ENCODE results near the gene CBX5.

The CBX5 gene

DNA sequence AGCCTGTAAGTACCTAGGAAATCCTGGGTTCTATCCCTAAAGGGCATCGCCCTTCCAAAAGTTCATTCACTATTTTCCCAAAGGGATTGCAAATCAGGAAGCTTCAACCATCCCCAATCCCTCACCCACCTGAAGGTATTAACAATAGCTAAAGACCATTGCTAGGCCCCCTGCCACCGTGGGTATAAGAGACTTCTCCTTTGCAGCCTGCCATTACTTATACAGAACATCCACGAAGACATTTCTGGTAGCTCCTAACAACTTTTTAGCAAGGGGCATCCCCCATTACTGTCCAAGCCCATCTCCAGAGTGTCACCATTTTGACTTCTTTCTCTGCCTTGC lies 90.8 kb downstream of the CBX5 start:
- TF ChIP-seq FOXP2 (optimal IDR thresholded peaks at IDR 0.05; ENCODE audit: borderline replicate concordance, extremely low read depth, extremely low read length, insufficient read depth) (no peak), TAF1 (IDR thresholded peaks at IDR 0.05; ENCODE audit: borderline replicate concordance, insufficient read depth, low read length) (no peak), POLR2AphosphoS5 (IDR thresholded peaks at IDR 0.05; ENCODE audit: low read depth, low read length) (no peak), SIN3A (IDR thresholded peaks at IDR 0.05; ENCODE audit: borderline replicate concordance, insufficient read depth, low read length) (no peak)
- TF ChIP-seq, protein P1, sequence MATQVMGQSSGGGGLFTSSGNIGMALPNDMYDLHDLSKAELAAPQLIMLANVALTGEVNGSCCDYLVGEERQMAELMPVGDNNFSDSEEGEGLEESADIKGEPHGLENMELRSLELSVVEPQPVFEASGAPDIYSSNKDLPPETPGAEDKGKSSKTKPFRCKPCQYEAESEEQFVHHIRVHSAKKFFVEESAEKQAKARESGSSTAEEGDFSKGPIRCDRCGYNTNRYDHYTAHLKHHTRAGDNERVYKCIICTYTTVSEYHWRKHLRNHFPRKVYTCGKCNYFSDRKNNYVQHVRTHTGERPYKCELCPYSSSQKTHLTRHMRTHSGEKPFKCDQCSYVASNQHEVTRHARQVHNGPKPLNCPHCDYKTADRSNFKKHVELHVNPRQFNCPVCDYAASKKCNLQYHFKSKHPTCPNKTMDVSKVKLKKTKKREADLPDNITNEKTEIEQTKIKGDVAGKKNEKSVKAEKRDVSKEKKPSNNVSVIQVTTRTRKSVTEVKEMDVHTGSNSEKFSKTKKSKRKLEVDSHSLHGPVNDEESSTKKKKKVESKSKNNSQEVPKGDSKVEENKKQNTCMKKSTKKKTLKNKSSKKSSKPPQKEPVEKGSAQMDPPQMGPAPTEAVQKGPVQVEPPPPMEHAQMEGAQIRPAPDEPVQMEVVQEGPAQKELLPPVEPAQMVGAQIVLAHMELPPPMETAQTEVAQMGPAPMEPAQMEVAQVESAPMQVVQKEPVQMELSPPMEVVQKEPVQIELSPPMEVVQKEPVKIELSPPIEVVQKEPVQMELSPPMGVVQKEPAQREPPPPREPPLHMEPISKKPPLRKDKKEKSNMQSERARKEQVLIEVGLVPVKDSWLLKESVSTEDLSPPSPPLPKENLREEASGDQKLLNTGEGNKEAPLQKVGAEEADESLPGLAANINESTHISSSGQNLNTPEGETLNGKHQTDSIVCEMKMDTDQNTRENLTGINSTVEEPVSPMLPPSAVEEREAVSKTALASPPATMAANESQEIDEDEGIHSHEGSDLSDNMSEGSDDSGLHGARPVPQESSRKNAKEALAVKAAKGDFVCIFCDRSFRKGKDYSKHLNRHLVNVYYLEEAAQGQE (IDR thresholded peaks at IDR 0.05; ENCODE audit: insufficient read depth in 1 of 2, low read depth in 2 of 2, low read length in 2 of 2): no peak

DNA sequence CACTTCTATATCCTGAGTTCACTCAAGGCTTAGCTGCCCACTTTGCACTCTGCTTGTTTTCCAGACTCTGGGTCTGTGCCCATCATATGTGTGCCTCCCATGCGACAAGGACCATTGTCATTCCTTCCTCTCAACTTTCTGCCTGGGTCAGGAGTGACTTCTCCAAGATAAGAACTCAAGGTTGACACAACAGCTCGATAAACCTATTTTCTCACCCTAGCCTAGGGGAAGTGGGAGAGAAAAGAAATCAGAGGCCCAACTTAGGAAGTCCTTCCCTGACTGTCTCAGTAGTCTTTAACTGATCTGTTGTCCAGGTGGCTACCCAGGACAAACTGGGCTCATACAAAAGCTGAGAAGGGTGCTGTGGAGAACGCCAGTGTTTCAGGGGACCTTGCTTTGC lies 92.8 kb downstream of the CBX5 start:
- TF ChIP-seq POLR2AphosphoS5 (IDR thresholded peaks at IDR 0.05; ENCODE audit: low read depth, low read length) (no peak), TAF1 (IDR thresholded peaks at IDR 0.05; ENCODE audit: borderline replicate concordance, insufficient read depth, low read length) (no peak), SIN3A (IDR thresholded peaks at IDR 0.05; ENCODE audit: borderline replicate concordance, insufficient read depth, low read length) (no peak), FOXP2 (optimal IDR thresholded peaks at IDR 0.05; ENCODE audit: borderline replicate concordance, extremely low read depth, extremely low read length, insufficient read depth) (no peak)
- TF ChIP-seq, protein P1 (IDR thresholded peaks at IDR 0.05; ENCODE audit: insufficient read depth in 1 of 2, low read depth in 2 of 2, low read length in 2 of 2): no peak

DNA sequence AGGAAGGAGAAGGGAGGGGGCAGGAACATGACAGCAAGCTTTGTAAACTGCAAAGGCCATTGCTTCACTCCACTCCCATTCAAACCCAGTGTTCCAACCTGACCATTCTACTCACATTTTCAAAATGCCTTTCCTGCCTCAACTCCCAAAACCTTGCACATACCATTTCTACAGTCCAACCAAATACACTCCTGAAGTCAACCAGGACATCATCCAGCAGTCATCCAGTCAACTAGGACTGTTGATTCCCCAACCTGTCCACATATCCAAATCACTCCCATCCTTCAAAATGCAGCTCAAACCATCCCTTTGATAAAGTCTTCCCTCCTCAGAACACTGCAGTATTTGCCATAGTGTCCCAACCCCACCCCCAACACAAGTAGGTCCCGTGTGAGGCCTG lies 94.0 kb downstream of the CBX5 start:
- TF ChIP-seq TAF1 (IDR thresholded peaks at IDR 0.05; ENCODE audit: borderline replicate concordance, insufficient read depth, low read length) (no peak), SIN3A (IDR thresholded peaks at IDR 0.05; ENCODE audit: borderline replicate concordance, insufficient read depth, low read length) (no peak), POLR2AphosphoS5 (IDR thresholded peaks at IDR 0.05; ENCODE audit: low read depth, low read length) (no peak), FOXP2 (optimal IDR thresholded peaks at IDR 0.05; ENCODE audit: borderline replicate concordance, extremely low read depth, extremely low read length, insufficient read depth) (no peak)
- TF ChIP-seq, protein P1 (IDR thresholded peaks at IDR 0.05; ENCODE audit: insufficient read depth in 1 of 2, low read depth in 2 of 2, low read length in 2 of 2): no peak

DNA sequence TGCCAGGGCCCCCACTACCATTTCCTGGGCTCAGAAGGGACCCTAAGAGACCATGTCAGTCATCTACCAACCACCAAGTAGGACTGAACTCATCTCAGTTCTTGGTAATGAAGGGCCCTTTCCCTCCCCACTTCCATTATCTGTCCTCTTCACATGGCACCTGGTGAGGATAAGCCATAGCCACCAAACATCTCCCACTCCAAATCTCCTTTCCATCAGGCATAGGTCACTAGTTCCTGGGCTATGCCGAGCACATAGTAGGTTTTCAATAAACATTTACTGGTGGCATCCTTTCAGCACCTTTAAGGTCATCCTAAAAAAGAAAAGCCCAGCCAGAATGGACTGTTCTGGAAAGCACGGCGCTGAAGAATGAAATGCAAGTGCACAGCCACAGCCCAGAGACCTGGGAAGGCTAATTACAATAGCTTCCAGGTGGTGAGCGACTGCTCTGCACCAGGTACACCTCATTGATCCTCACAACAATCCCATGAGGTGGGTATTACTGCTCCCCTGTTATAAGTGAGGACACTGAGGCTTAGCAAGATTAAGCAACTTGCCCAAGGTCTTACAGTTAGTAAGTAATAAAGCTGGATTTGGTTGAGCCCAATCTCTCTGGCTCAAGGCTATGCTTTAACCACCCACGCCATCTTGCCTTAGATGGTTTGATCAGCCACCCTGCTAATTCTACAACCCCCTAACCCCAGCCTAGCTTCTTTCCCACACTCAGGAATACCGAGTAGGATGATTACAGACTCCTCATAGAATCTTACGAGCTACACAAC lies 95.7 kb downstream of the CBX5 start:
- TF ChIP-seq TAF1 (IDR thresholded peaks at IDR 0.05; ENCODE audit: borderline replicate concordance, insufficient read depth, low read length): no peak
- no peak for TF ChIP-seq POLR2AphosphoS5 (IDR thresholded peaks at IDR 0.05; ENCODE audit: low read depth, low read length)
- TF ChIP-seq FOXP2 (optimal IDR thresholded peaks at IDR 0.05; ENCODE audit: borderline replicate concordance, extremely low read depth, extremely low read length, insufficient read depth): no peak
- TF ChIP-seq SIN3A (IDR thresholded peaks at IDR 0.05; ENCODE audit: borderline replicate concordance, insufficient read depth, low read length): no peak
- TF ChIP-seq, protein P1 (IDR thresholded peaks at IDR 0.05; ENCODE audit: insufficient read depth in 1 of 2, low read depth in 2 of 2, low read length in 2 of 2): no peak
